Measurements from ENCODE around the gene NSA2.
A peak's percentile ranks its signal among the peaks of the same experiment; 100 is the strongest.
"Not testable (repeated sequence)": the region's sequence is repeated elsewhere in the genome, so short reads cannot be mapped to it uniquely, and the experiment has no call there.

NSA2 gene
- 67.7 to 115 (median 104) reads per million in 3 donors for total RNA-seq

GRCh38 chr5:74766849-74767578 lies at the start of gene NSA2, which contains the start of gene GFM2:
Gene NSA2 (plus strand): TSS chr5:74767249. CDS start chr5:74767361, 112 bp downstream.
Gene GFM2 (minus strand): TSS chr5:74767117. CDS start chr5:74763742, 3,375 bp downstream.
- H3K4me1 ChIP-seq (ENCODE audit: control insufficient read depth, insufficient read depth, low read length, poor library complexity, severe bottlenecking), result peaks cover 21% of the 10 kb centered on the region
- peak; percentile 82 to 90 (median 86) for DNase-seq
- H3K36me3 ChIP-seq (ENCODE audit: control insufficient read depth, insufficient read depth, low read length), result peaks cover 22% of the 10 kb centered on the region
- no peaks in the 10 kb centered on the region for H3K27me3 ChIP-seq (replicated peaks; ENCODE audit: control insufficient read depth, insufficient read depth, low read length, poor library complexity, severe bottlenecking)
- peak within 1 kb of the TSS; percentile 94 for H3K4me3 ChIP-seq (ENCODE audit: insufficient read depth, low read depth, low read length, poor library complexity, severe bottlenecking)
- peak within 1 kb of the TSS; percentile 74 for H3K27ac ChIP-seq (ENCODE audit: insufficient read depth, low read length, poor library complexity, severe bottlenecking)
- H3K9me3 ChIP-seq (ENCODE audit: control insufficient read depth, low read length), result no peaks in the 10 kb centered on the region

GRCh38 chr5:74717596-74717995 lies 49.5 kb upstream of the NSA2 start:
- Histone ChIP-seq H3K36me3 (ENCODE audit: control insufficient read depth, insufficient read depth, low read length) (peaks cover 40% of the 10 kb centered on the region), H3K4me3 (ENCODE audit: insufficient read depth, low read depth, low read length, poor library complexity, severe bottlenecking) (no peak overlapping the region), H3K9me3 (ENCODE audit: control insufficient read depth, low read length) (no peaks in the 10 kb centered on the region), H3K4me1 (ENCODE audit: control insufficient read depth, insufficient read depth, low read length, poor library complexity, severe bottlenecking) (no peaks in the 10 kb centered on the region), H3K27ac (ENCODE audit: insufficient read depth, low read length, poor library complexity, severe bottlenecking) (no peak overlapping the region), H3K27me3 (replicated peaks; ENCODE audit: control insufficient read depth, insufficient read depth, low read length, poor library complexity, severe bottlenecking) (no peaks in the 10 kb centered on the region)
- DNase-seq, result no peak

GRCh38 chr5:74722271-74722670 lies 44.8 kb upstream of the NSA2 start:
- H3K9me3 ChIP-seq (ENCODE audit: control insufficient read depth, low read length), result no peaks in the 10 kb centered on the region
- H3K27me3 ChIP-seq (replicated peaks; ENCODE audit: control insufficient read depth, insufficient read depth, low read length, poor library complexity, severe bottlenecking), result no peaks in the 10 kb centered on the region
- H3K4me3 ChIP-seq (ENCODE audit: insufficient read depth, low read depth, low read length, poor library complexity, severe bottlenecking), result no peak overlapping the region
- no peaks in the 10 kb centered on the region for H3K4me1 ChIP-seq (ENCODE audit: control insufficient read depth, insufficient read depth, low read length, poor library complexity, severe bottlenecking)
- no peak for DNase-seq
- H3K27ac ChIP-seq (ENCODE audit: insufficient read depth, low read length, poor library complexity, severe bottlenecking), result no peak overlapping the region
- H3K36me3 ChIP-seq (ENCODE audit: control insufficient read depth, insufficient read depth, low read length), result peaks cover 67% of the 10 kb centered on the region

- H3K27ac ChIP-seq (ENCODE audit: insufficient read depth, low read length, poor library complexity, severe bottlenecking), result no peak overlapping the region
- H3K4me3 ChIP-seq (ENCODE audit: insufficient read depth, low read depth, low read length, poor library complexity, severe bottlenecking), result no peak overlapping the region
- no peak for DNase-seq
- H3K27me3 ChIP-seq (replicated peaks; ENCODE audit: control insufficient read depth, insufficient read depth, low read length, poor library complexity, severe bottlenecking), result no peaks in the 10 kb centered on the region
- H3K4me1 ChIP-seq (ENCODE audit: control insufficient read depth, insufficient read depth, low read length, poor library complexity, severe bottlenecking), result no peaks in the 10 kb centered on the region
- peaks cover 66% of the 10 kb centered on the region for H3K36me3 ChIP-seq (ENCODE audit: control insufficient read depth, insufficient read depth, low read length)
- H3K9me3 ChIP-seq (ENCODE audit: control insufficient read depth, low read length), result no peaks in the 10 kb centered on the region
Observed at GRCh38 chr5:74725331-74725730, 41.7 kb upstream of the NSA2 start.

GRCh38 chr5:74736759-74737158 lies 30.3 kb upstream of the NSA2 start:
- DNase-seq, result no peak
- no peak overlapping the region for H3K27ac ChIP-seq (ENCODE audit: insufficient read depth, low read length, poor library complexity, severe bottlenecking)
- no peaks in the 10 kb centered on the region for H3K9me3 ChIP-seq (ENCODE audit: control insufficient read depth, low read length)
- peaks cover 56% of the 10 kb centered on the region for H3K36me3 ChIP-seq (ENCODE audit: control insufficient read depth, insufficient read depth, low read length)
- H3K4me1 ChIP-seq (ENCODE audit: control insufficient read depth, insufficient read depth, low read length, poor library complexity, severe bottlenecking), result no peaks in the 10 kb centered on the region
- H3K27me3 ChIP-seq (replicated peaks; ENCODE audit: control insufficient read depth, insufficient read depth, low read length, poor library complexity, severe bottlenecking), result no peaks in the 10 kb centered on the region
- no peak overlapping the region for H3K4me3 ChIP-seq (ENCODE audit: insufficient read depth, low read depth, low read length, poor library complexity, severe bottlenecking)

- Histone ChIP-seq H3K27ac (ENCODE audit: insufficient read depth, low read length, poor library complexity, severe bottlenecking) (no peak overlapping the region), H3K4me3 (ENCODE audit: insufficient read depth, low read depth, low read length, poor library complexity, severe bottlenecking) (no peak overlapping the region), H3K9me3 (ENCODE audit: control insufficient read depth, low read length) (no peaks in the 10 kb centered on the region), H3K27me3 (replicated peaks; ENCODE audit: control insufficient read depth, insufficient read depth, low read length, poor library complexity, severe bottlenecking) (no peaks in the 10 kb centered on the region), H3K4me1 (ENCODE audit: control insufficient read depth, insufficient read depth, low read length, poor library complexity, severe bottlenecking) (no peaks in the 10 kb centered on the region), H3K36me3 (ENCODE audit: control insufficient read depth, insufficient read depth, low read length) (peaks cover 50% of the 10 kb centered on the region)
- no peak for DNase-seq
Observed at GRCh38 chr5:74738406-74738805, 28.6 kb upstream of the NSA2 start.

GRCh38 chr5:74748742-74749141 lies 18.3 kb upstream of the NSA2 start:
- not testable (repeated sequence) for H3K4me3 ChIP-seq (ENCODE audit: insufficient read depth, low read depth, low read length, poor library complexity, severe bottlenecking)

GRCh38 chr5:74761241-74761640 lies 5.8 kb upstream of the NSA2 start:
- peaks cover 13% of the 10 kb centered on the region for H3K4me1 ChIP-seq (ENCODE audit: control insufficient read depth, insufficient read depth, low read length, poor library complexity, severe bottlenecking)
- no peak for DNase-seq
- H3K4me3 ChIP-seq (ENCODE audit: insufficient read depth, low read depth, low read length, poor library complexity, severe bottlenecking), result no peak overlapping the region
- no peaks in the 10 kb centered on the region for H3K9me3 ChIP-seq (ENCODE audit: control insufficient read depth, low read length)
- H3K36me3 ChIP-seq (ENCODE audit: control insufficient read depth, insufficient read depth, low read length), result peaks cover 44% of the 10 kb centered on the region
- H3K27ac ChIP-seq (ENCODE audit: insufficient read depth, low read length, poor library complexity, severe bottlenecking), result no peak overlapping the region
- H3K27me3 ChIP-seq (replicated peaks; ENCODE audit: control insufficient read depth, insufficient read depth, low read length, poor library complexity, severe bottlenecking), result no peaks in the 10 kb centered on the region

More at GRCh38 chr5:74748742-74749141, 18.3 kb upstream of the NSA2 start:
- not testable (repeated sequence) for DNase-seq; H3K27ac ChIP-seq (ENCODE audit: insufficient read depth, low read length, poor library complexity, severe bottlenecking); H3K9me3 ChIP-seq (ENCODE audit: control insufficient read depth, low read length); H3K27me3 ChIP-seq (replicated peaks; ENCODE audit: control insufficient read depth, insufficient read depth, low read length, poor library complexity, severe bottlenecking); H3K4me1 ChIP-seq (ENCODE audit: control insufficient read depth, insufficient read depth, low read length, poor library complexity, severe bottlenecking)
- peaks cover 29% of the 10 kb centered on the region for H3K36me3 ChIP-seq (ENCODE audit: control insufficient read depth, insufficient read depth, low read length)

GRCh38 chr5:74762599-74762998 lies 4.5 kb upstream of the NSA2 start:
- H3K9me3 ChIP-seq (ENCODE audit: control insufficient read depth, low read length), result no peaks in the 10 kb centered on the region
- H3K36me3 ChIP-seq (ENCODE audit: control insufficient read depth, insufficient read depth, low read length), result peaks cover 33% of the 10 kb centered on the region
- DNase-seq, result no peak
- H3K4me3 ChIP-seq (ENCODE audit: insufficient read depth, low read depth, low read length, poor library complexity, severe bottlenecking), result no peak overlapping the region
- H3K4me1 ChIP-seq (ENCODE audit: control insufficient read depth, insufficient read depth, low read length, poor library complexity, severe bottlenecking), result peaks cover 14% of the 10 kb centered on the region
- no peaks in the 10 kb centered on the region for H3K27me3 ChIP-seq (replicated peaks; ENCODE audit: control insufficient read depth, insufficient read depth, low read length, poor library complexity, severe bottlenecking)
- no peak overlapping the region for H3K27ac ChIP-seq (ENCODE audit: insufficient read depth, low read length, poor library complexity, severe bottlenecking)

GRCh38 chr5:74763504-74763903 lies 3.5 kb upstream of the NSA2 start:
- Histone ChIP-seq H3K4me3 (ENCODE audit: insufficient read depth, low read depth, low read length, poor library complexity, severe bottlenecking) (no peak overlapping the region), H3K9me3 (ENCODE audit: control insufficient read depth, low read length) (no peaks in the 10 kb centered on the region), H3K4me1 (ENCODE audit: control insufficient read depth, insufficient read depth, low read length, poor library complexity, severe bottlenecking) (peaks cover 21% of the 10 kb centered on the region), H3K27me3 (replicated peaks; ENCODE audit: control insufficient read depth, insufficient read depth, low read length, poor library complexity, severe bottlenecking) (no peaks in the 10 kb centered on the region), H3K27ac (ENCODE audit: insufficient read depth, low read length, poor library complexity, severe bottlenecking) (no peak overlapping the region), H3K36me3 (ENCODE audit: control insufficient read depth, insufficient read depth, low read length) (peaks cover 25% of the 10 kb centered on the region)
- DNase-seq, result no peak

All from effector memory CD4-positive, alpha-beta T cell (primary cell).